Ovary (tissue), 9 donors: Measurements from ENCODE around the gene GNPTG. TPM values are rescaled to one million over a fixed set of nuclear protein-coding genes. Genes with fewer than 3 reads are reported as not detected.

Source experiments
- DNase-seq, 5 donors: peaks; one replicate each; pipeline ENCODE4 v3.0.0-alpha.2; 2019 to 2020
- H3K27ac ChIP-seq, 2 donors: fragments of 200-600 bp; one replicate each; pipeline versions ENCODE4 v1.5.1 to v1.8.0; 2019 to 2022
- H3K27me3 ChIP-seq: fragments of 200-600 bp; one replicate; pipeline ENCODE4 v1.8.0; 2022
- H3K36me3 ChIP-seq: fragments of 200-600 bp; sonication (generic); one replicate; pipeline ENCODE4 v1.5.1; 2019
- H3K4me1 ChIP-seq: one replicate; pipeline ENCODE4 v1.8.1; 2013; ENCODE audit warnings: mild to moderate bottlenecking, moderate library complexity; ENCODE audit not compliant: insufficient read depth
- H3K4me3 ChIP-seq: fragments of 200-600 bp; sonication (generic); one replicate; pipeline ENCODE4 v1.5.1; 2017
- H3K9me3 ChIP-seq, 2 donors: fragments of 200-600 bp in 1 of 2; sonication (generic) in 1 of 2; one replicate each; pipeline versions ENCODE4 v1.5.1 to v1.8.1; 2013 to 2019; ENCODE audit warnings: mild to moderate bottlenecking in 1 of 2, moderate library complexity in 1 of 2
- EP300 ChIP-seq: sonication (generic); formaldehyde crosslinking; IDR thresholded peaks from one replicate; pipeline ENCODE4 v1.6.1; 2017; ENCODE audit warnings: antibody characterized with exemption
- POLR2A ChIP-seq: fragments of 450-650 bp; IDR thresholded peaks from one replicate; pipeline ENCODE4 v1.6.1; 2017; ENCODE audit warnings: antibody characterized with exemption, mild to moderate bottlenecking, moderate library complexity
- WGBS, 3 donors: extraction: QIAGEN DNeasy Blood & Tissue Kit in 1 of 3; methylation state at CpG; one replicate each; pipeline versions ENCODE4 v1.1.5 to v1.1.7; 2013 to 2017; 5-methylcytosine and 5-hydroxymethylcytosine counted together
- intact Hi-C, 4 donors: fragments of 100-400 bp; cut with DNase I; formaldehyde crosslinking; loops; one replicate each; pipeline versions ENCODE4 v1.11.0 to v1.15.1; 2022 to 2023
- polyA plus RNA-seq, 2 donors: library from polyadenylated mRNA; stranded (reverse); fragments of 200-250 nt in 1 of 2; fragments of 350-450 nt in 1 of 2; fragmentation: Illumina TruSeq in 1 of 2; extraction: RNeasy Lipid Tissue Mini Kit (QIAGEN cat#74804) in 1 of 2; gene quantifications; one replicate each; pipeline ENCODE4 v1.2.3, GENCODE V29; 2013 to 2014
- total RNA-seq, 7 donors: library from RNA; depleted of rRNA in 2 of 7; stranded (reverse); fragments of >200 nt in 2 of 7; fragmentation: NEBNext Ultra II Directional in 3 of 7; extraction: Animal tissue kit (Norgen Biotek cat#: 25700) in 3 of 7; gene quantifications; one replicate each; pipeline versions ENCODE4 v1.1.0 to v1.2.4, GENCODE V29; 2016 to 2023
- TF ChIP-seq, protein P1 (sequence below), 3 donors: fragments of 450-650 bp in 2 of 3; fragments of 200-600 bp in 1 of 3; IDR thresholded peaks; one replicate each; pipeline versions ENCODE4 v1.5.1 to v1.8.0; 2016 to 2022; ENCODE audit warnings: antibody characterized with exemption in 3 of 3, mild to moderate bottlenecking in 1 of 3
- donor health status: DM: no; HTN: no; CAD: no; lungs with moderate emphysema.
- donor health status: DM: no; HTN: no; CAD: no.
- donor health status: Bipolar disorder and iron deficiency.
- donor health status: DM: yes; HTN: yes; CAD: no.
- donor health status: DM: no; HTN: no; CAD: no.
- donor health status: DM: yes; HTN: yes; CAD: no.

GNPTG gene
- total and polyA plus RNA-seq, 9 donors: 26.0 to 68.1 (median 55.4) TPM

DNA sequence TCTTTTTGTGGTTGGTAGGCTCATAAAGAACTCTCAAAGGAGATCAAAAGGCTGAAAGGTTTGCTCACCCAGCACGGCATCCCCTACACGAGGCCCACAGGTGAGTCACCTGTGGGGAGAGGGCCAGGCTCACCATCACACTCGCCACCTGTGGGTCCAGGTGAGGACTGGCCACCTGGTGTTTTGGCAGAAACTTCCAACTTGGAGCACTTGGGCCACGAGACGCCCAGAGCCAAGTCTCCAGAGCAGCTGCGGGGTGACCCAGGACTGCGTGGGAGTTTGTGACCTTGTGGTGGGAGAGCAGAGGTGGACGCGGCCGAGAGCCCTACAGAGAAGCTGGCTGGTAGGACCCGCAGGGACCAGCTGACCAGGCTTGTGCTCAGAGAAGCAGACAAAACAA lies 11.1 kb downstream of the GNPTG start:
- TF ChIP-seq, protein P1, sequence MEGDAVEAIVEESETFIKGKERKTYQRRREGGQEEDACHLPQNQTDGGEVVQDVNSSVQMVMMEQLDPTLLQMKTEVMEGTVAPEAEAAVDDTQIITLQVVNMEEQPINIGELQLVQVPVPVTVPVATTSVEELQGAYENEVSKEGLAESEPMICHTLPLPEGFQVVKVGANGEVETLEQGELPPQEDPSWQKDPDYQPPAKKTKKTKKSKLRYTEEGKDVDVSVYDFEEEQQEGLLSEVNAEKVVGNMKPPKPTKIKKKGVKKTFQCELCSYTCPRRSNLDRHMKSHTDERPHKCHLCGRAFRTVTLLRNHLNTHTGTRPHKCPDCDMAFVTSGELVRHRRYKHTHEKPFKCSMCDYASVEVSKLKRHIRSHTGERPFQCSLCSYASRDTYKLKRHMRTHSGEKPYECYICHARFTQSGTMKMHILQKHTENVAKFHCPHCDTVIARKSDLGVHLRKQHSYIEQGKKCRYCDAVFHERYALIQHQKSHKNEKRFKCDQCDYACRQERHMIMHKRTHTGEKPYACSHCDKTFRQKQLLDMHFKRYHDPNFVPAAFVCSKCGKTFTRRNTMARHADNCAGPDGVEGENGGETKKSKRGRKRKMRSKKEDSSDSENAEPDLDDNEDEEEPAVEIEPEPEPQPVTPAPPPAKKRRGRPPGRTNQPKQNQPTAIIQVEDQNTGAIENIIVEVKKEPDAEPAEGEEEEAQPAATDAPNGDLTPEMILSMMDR (IDR thresholded peaks at IDR 0.05): no peak
- no peak for TF ChIP-seq POLR2A
- TF ChIP-seq EP300: no peak
- WGBS, 3 donors: 24 to 47% (median 30%) methylated on average over 11 of the region's 11 CpGs

DNA sequence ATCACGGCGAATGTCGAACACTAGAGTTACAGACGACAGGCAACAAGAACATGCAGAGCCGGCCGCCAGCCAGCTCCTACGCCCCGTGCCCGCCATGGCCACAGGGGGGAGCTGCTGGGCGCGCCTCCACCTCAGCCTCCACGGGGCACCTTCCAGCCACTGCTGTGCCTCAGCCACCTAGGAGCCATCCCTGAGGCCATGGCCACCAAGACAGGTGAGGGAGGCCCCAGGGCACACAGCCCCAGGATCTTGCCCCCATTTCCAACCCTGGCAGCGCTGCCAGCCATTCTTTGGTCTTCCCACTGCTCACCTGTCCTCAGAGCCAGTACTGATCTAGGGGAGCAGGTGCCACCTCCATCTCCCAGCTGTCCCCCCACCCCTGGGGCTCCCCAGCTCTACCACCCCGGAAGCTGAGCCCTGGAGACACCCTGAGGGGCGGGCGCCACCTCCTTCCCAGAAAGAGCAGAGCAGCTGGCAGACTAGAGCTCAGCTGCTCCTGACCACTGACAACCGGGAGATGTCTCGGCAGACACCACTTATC lies 11.8 kb downstream of the GNPTG start:
- Histone ChIP-seq H3K36me3 (no peaks in the 10 kb centered on the region), H3K9me3 (no peaks in the 10 kb centered on the region), H3K4me1 (no peaks in the 10 kb centered on the region), H3K27ac (no peak overlapping the region), H3K4me3 (no peak overlapping the region), H3K27me3 (no peaks in the 10 kb centered on the region)
- WGBS, 3 donors: 42 to 52% (median 49%) methylated on average over 18 of the region's 18 CpGs
- no peak for TF ChIP-seq POLR2A
- TF ChIP-seq, protein P1 (IDR thresholded peaks at IDR 0.05): peak in 2 of 3 donors; percentile 25 to 39
- peak in 1 of 5 donors; percentile 66 for DNase-seq
- intact Hi-C loops: no loop called here

More for the DNA sequence above, 11.1 kb downstream of the GNPTG start:
- H3K9me3 ChIP-seq: no peaks in the 10 kb centered on the region
- H3K27me3 ChIP-seq: no peaks in the 10 kb centered on the region
- H3K27ac ChIP-seq: no peak overlapping the region
- no peak for DNase-seq
- intact Hi-C loops: no loop called here
- no peaks in the 10 kb centered on the region for H3K4me1 ChIP-seq
- H3K36me3 ChIP-seq: no peaks in the 10 kb centered on the region
- H3K4me3 ChIP-seq: no peak overlapping the region

DNA sequence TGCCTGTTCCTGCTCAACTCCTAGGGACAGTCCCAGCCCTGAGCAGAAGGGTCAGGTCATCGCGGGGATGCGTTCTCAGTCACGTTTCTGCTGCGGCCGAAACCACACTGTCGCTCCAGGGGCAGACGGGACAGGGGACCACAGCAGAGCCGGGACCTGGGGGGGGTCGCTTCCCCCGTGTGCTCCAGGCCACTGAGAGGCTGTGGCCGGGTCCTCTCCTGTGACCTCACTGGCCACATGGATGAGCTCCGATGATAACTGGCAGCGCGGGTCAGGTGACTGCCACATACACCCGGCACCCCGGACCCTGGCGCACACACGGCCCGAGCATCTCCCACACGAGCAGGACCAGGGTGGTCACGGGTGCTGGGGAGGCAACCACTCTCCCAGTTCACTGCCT lies 12.8 kb downstream of the GNPTG start:
- Histone ChIP-seq H3K4me1 (no peaks in the 10 kb centered on the region), H3K36me3 (no peaks in the 10 kb centered on the region), H3K27ac (no peak overlapping the region), H3K4me3 (no peak overlapping the region), H3K9me3 (no peaks in the 10 kb centered on the region), H3K27me3 (no peaks in the 10 kb centered on the region)
- TF ChIP-seq POLR2A: no peak
- no peak for TF ChIP-seq EP300
- TF ChIP-seq, protein P1 (IDR thresholded peaks at IDR 0.05): no peak
- intact Hi-C loops: no loop called here
- 84 to 88% (median 87%) methylated on average over 21 to 22 of the region's 22 CpGs for WGBS, 3 donors
- DNase-seq: no peak

DNA sequence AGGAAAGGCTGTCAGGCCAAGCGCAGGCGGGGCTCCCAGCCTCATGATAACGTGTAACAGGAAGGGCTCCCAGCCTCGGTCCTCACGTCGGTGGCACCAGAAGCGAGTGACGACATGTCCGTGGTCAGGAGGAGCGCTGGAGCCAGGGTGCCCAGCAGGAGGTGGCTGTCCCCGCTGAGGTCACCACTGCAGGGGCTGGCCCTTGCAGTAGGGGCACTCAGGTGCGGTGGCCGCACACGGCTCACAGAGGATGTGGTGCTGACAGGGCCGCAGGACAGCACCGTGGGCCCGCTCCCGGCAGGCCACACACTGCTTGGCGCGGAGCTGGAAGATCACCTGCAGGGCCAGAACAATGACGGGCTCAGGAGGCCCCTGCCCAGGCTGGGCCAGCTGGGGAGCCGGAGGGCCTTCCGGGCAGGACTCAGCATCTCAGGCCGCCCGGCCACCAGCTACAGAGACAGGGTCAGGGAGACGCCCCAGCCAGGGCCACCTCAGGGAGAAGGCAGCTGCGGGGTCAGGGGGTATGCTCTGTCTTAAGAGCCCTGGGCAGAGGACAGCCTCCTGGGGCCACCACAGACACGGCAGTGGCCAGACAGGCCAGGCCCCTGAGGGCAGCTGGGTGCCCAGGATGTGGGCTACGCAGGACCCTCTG lies 14.5 kb downstream of the GNPTG start:
- no peak for DNase-seq
- no peaks in the 10 kb centered on the region for H3K4me1 ChIP-seq
- H3K9me3 ChIP-seq: no peaks in the 10 kb centered on the region
- no peak overlapping the region for H3K4me3 ChIP-seq
- H3K27ac ChIP-seq: no peak overlapping the region
- no peaks in the 10 kb centered on the region for H3K36me3 ChIP-seq
- intact Hi-C loops: no loop called here
- no peaks in the 10 kb centered on the region for H3K27me3 ChIP-seq
- TF ChIP-seq, protein P1 (IDR thresholded peaks at IDR 0.05): no peak
- TF ChIP-seq EP300 (no peak), POLR2A (no peak)
- whole genome bisulfite sequencing, 3 donors: 88 to 93% (median 93%) methylated on average over 25 to 29 of the region's 29 CpGs
